ENCODE results near the gene UNCX. TPM values are rescaled to one million over a fixed set of nuclear protein-coding genes. Genes with fewer than 3 reads are reported as not detected.
"Not testable (repeated sequence)": the region's sequence is repeated elsewhere in the genome, so short reads cannot be mapped to it uniquely, and the experiment has no call there.

The UNCX gene
- polyA plus RNA-seq, 1 donor, result not detected

DNA sequence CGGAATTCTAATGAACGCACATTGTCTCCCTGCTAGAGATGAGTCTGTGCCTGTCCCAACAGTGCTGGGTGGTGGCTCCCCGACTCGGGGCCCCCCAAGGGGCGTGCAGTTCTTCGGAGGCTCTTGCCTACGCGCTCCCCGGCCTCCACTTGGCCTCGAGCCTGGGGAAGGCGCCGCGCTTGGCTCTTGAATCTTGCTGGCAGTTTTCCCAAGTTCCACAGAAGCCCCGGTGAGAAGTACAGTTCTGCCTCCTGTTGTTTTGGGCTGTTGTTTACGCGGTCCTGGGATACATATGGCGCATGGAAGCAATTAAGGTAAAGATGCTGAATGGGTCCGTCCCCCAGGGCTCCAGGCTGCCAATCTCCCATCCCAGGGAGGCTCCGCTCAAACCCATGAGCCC is 32.6 kb upstream of the UNCX start:
- no peaks in the 10 kb centered on the region for H3K9me3 ChIP-seq (ENCODE audit: control insufficient read depth, low read depth, low read length)
- no peaks in the 10 kb centered on the region for H3K4me1 ChIP-seq (ENCODE audit: control insufficient read depth, insufficient read depth, low read length)
- no peak for DNase-seq
- no CpG with 5 or more reads among the region's 19 CpGs for WGBS (ENCODE audit: insufficient coverage, low lambda C conversion rate)
- H3K27me3 ChIP-seq (ENCODE audit: control insufficient read depth, insufficient read depth, low read length), result peaks cover 11% of the 10 kb centered on the region
- no peaks in the 10 kb centered on the region for H3K36me3 ChIP-seq (ENCODE audit: control insufficient read depth, insufficient read depth, low read length)
- no peak overlapping the region for H3K4me3 ChIP-seq (ENCODE audit: low read length)
- H3K27ac ChIP-seq (ENCODE audit: low read length), result no peak overlapping the region

DNA sequence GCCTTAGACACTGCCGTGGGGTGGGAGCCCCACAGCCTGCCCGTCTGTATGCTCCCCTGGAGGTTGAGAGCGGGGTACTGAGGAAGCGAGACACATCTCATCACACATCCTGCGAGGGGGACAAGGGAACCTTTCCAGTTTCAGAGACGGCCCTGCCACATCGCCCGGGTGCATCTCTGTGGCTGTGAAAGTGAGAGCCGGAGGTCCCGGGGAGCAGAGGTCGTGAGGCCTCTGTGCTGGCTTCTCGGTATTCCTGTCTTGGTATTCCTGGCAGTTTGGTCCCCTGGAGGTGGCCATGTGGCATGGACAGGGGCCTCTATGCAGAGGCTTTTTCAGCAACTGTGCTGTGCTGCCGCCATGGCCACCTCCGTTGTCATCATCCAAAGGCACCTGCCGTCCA is 30.8 kb upstream of the UNCX start:
- H3K36me3 ChIP-seq (ENCODE audit: control insufficient read depth, insufficient read depth, low read length), result no peaks in the 10 kb centered on the region
- no peak overlapping the region for H3K27ac ChIP-seq (ENCODE audit: low read length)
- no peak overlapping the region for H3K4me3 ChIP-seq (ENCODE audit: low read length)
- 87% methylated on average over 3 of the region's 15 CpGs for WGBS (ENCODE audit: insufficient coverage, low lambda C conversion rate)
- H3K9me3 ChIP-seq (ENCODE audit: control insufficient read depth, low read depth, low read length), result no peaks in the 10 kb centered on the region
- peaks cover 6% of the 10 kb centered on the region for H3K27me3 ChIP-seq (ENCODE audit: control insufficient read depth, insufficient read depth, low read length)
- no peaks in the 10 kb centered on the region for H3K4me1 ChIP-seq (ENCODE audit: control insufficient read depth, insufficient read depth, low read length)
- no peak for DNase-seq

DNA sequence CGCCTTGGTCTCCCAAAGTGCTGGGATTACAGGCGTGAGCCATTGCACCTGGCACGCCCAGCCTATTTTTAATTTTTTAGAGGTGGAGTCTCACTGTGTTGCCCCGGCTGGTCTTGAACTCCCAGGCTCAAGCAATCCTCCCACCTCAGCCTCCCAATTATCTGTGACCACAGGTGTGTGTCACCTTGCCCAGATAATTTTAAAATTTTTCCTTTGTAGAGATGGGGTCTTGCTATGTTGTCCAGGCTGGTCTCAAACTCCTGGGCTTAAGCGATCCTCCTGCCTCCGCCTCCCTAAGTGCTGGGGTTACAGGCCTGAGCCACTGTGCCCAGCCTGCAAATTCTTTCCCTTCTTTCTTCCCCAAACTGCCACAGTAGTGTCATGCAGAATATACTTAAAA is 29.8 kb upstream of the UNCX start:
- not testable (repeated sequence) for H3K27me3 ChIP-seq (ENCODE audit: control insufficient read depth, insufficient read depth, low read length); H3K36me3 ChIP-seq (ENCODE audit: control insufficient read depth, insufficient read depth, low read length); H3K27ac ChIP-seq (ENCODE audit: low read length); DNase-seq; H3K9me3 ChIP-seq (ENCODE audit: control insufficient read depth, low read depth, low read length); H3K4me3 ChIP-seq (ENCODE audit: low read length); H3K4me1 ChIP-seq (ENCODE audit: control insufficient read depth, insufficient read depth, low read length)
- WGBS (ENCODE audit: insufficient coverage, low lambda C conversion rate), result 92% methylated on average over 2 of the region's 6 CpGs

DNA sequence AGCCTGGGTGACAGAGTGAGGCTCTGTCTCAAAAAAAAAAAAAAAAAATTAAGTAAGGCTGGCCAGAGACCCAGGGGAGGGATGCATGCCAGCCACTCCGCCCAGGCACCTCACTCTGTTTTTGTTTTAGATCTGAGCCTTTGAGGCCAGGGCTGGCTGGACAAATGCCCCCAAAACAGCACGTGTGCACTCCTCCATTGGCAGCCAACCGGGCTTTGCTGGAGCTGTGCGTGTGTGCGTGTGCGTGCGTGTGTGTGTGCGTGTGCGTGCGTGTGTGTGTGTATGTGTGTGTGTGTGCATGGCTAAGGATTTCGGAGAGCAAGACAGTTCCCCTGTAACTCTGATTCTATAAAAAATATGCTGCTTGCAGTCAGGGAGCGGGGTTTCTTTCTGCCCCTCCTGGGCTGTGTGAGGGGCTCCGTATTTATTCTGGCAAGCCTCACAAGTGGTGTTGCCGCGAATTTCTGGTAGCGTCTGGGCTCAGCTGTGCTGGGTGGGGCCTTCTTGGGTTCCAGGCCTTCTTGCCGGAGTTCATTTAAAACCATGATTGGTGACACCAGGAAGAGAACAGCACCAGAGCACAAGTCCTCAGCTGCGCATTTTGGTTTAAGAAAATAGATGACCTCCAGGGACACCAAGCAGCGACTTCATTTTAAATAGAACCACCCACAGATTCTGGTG is 28.1 kb upstream of the UNCX start:
- no peak overlapping the region for H3K27ac ChIP-seq (ENCODE audit: low read length)
- H3K36me3 ChIP-seq (ENCODE audit: control insufficient read depth, insufficient read depth, low read length), result no peaks in the 10 kb centered on the region
- no peak overlapping the region for H3K4me3 ChIP-seq (ENCODE audit: low read length)
- DNase-seq, result no peak
- H3K27me3 ChIP-seq (ENCODE audit: control insufficient read depth, insufficient read depth, low read length), result peaks cover 16% of the 10 kb centered on the region
- WGBS (ENCODE audit: insufficient coverage, low lambda C conversion rate), result 70% methylated on average over 2 of the region's 19 CpGs
- no peaks in the 10 kb centered on the region for H3K4me1 ChIP-seq (ENCODE audit: control insufficient read depth, insufficient read depth, low read length)
- H3K9me3 ChIP-seq (ENCODE audit: control insufficient read depth, low read depth, low read length), result no peaks in the 10 kb centered on the region

DNA sequence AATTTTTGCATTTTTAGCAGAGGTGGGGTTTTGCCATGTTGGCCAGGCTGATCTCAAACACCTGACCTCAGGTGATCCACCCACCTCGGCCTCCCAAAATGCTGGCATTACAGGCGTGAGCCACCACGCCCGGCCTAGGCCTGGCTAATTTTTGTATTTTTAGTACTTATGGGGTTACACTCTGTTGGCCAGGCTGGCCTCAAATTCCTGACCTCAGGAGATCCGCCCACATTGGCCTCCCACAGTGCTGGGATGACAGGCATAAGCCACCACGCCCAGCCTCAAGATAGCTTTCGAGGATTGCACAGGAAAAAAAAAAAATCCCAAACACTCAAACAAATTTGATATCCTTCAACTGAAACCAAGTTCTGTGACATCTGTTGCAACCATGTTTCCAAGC is 26.9 kb upstream of the UNCX start:
- H3K9me3 ChIP-seq (ENCODE audit: control insufficient read depth, low read depth, low read length); H3K27ac ChIP-seq (ENCODE audit: low read length); H3K4me3 ChIP-seq (ENCODE audit: low read length); DNase-seq; H3K4me1 ChIP-seq (ENCODE audit: control insufficient read depth, insufficient read depth, low read length); H3K36me3 ChIP-seq (ENCODE audit: control insufficient read depth, insufficient read depth, low read length): not testable (repeated sequence)
- H3K27me3 ChIP-seq (ENCODE audit: control insufficient read depth, insufficient read depth, low read length), result peaks cover 21% of the 10 kb centered on the region
- no CpG with 5 or more reads among the region's 7 CpGs for WGBS (ENCODE audit: insufficient coverage, low lambda C conversion rate)

DNA sequence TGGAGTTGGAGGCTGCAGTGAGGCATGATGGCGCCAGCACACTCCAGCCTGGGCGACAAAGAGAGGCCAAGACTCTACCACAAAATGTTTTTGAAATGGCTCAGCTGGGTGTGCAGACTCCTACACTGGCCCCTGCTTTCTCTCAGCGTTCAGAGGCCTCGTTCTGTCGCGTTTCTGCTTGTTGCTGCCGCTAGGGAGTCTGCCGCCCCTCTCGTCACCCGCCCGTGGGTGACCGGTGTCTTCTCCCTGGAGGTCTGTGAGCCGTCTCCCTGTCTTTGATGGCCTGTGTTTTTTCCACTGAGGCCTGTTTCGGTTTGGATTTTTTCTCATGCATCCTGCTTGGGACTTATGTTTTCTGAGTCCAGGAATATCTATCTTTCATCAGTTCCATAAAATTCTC is 23.6 kb upstream of the UNCX start:
- no peak for DNase-seq
- no peak overlapping the region for H3K4me3 ChIP-seq (ENCODE audit: low read length)
- H3K36me3 ChIP-seq (ENCODE audit: control insufficient read depth, insufficient read depth, low read length), result no peaks in the 10 kb centered on the region
- peaks cover 36% of the 10 kb centered on the region for H3K27me3 ChIP-seq (ENCODE audit: control insufficient read depth, insufficient read depth, low read length)
- no peaks in the 10 kb centered on the region for H3K9me3 ChIP-seq (ENCODE audit: control insufficient read depth, low read depth, low read length)
- no peak overlapping the region for H3K27ac ChIP-seq (ENCODE audit: low read length)
- WGBS (ENCODE audit: insufficient coverage, low lambda C conversion rate), result no CpG with 5 or more reads among the region's 14 CpGs
- H3K4me1 ChIP-seq (ENCODE audit: control insufficient read depth, insufficient read depth, low read length), result no peaks in the 10 kb centered on the region

DNA sequence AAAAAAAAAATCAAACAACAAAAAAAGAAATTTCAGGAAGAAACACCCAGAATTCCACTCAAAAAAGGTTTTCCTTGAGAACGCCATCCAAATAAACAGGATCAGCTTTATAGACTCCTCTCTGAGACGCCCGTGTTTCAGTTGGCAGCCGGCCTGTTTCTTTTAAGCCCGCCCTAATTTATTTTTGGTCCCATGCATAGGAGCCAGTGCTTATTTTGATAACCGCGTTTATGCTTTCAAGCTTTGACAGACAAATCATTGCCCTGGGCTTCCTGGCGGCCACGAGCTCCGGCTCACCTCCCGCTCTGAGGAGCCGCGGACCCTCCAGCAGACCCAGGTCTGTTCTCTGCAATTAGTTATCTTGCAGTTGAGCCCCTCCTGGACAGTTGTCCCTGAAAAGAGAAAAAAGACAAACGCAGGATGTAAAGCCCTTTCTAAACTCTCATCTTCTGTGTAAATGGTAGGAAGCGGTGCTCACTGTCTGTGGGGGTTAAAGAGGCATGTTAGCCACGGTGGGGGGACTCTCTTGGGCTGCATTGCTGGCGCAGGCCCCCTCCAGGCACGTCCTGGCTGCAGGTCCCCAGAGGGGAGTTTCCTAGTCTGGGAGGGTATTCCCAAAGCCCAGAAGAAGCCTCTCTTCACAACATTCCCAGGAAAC is 22.2 kb upstream of the UNCX start:
- Histone ChIP-seq H3K9me3 (ENCODE audit: control insufficient read depth, low read depth, low read length) (peaks cover 3% of the 10 kb centered on the region), H3K4me1 (ENCODE audit: control insufficient read depth, insufficient read depth, low read length) (no peaks in the 10 kb centered on the region), H3K27ac (ENCODE audit: low read length) (no peak overlapping the region), H3K4me3 (ENCODE audit: low read length) (no peak overlapping the region), H3K36me3 (ENCODE audit: control insufficient read depth, insufficient read depth, low read length) (no peaks in the 10 kb centered on the region), H3K27me3 (ENCODE audit: control insufficient read depth, insufficient read depth, low read length) (peaks cover 43% of the 10 kb centered on the region)
- DNase-seq, result no peak
- WGBS (ENCODE audit: insufficient coverage, low lambda C conversion rate), result 80% methylated on average over 1 of the region's 18 CpGs

DNA sequence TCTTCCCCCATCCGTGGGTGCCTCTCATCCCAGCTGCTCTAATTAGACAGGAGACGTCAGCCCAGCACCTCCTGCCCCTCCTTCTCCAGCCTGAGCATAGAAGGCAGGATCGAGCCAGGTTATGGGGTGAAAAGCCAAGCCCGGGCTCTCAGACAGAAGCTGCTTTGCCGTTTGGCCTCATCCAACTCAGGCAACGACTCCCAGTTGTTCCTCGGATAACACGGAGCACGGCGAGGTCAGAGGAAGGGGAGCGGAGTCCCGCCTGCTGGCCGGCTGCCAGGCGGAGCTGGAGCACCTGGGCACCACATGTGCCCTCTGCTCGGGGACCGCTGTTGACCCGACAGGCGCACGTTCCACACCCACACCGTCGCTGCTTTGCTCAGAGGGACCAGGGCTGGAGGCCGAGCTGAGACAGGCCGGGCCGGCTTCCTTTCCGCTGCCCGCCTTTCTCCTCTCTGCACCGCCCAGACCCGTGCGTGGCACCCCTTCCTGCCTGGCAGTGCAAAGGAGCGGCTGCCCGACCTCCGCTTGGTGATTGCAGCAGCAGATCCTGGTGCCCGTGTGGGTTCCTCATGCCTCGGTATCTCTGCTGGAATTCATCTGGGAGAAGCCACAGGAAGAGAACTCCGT is 21.6 kb upstream of the UNCX start:
- Histone ChIP-seq H3K27ac (ENCODE audit: low read length) (no peak overlapping the region), H3K27me3 (ENCODE audit: control insufficient read depth, insufficient read depth, low read length) (peaks cover 43% of the 10 kb centered on the region), H3K36me3 (ENCODE audit: control insufficient read depth, insufficient read depth, low read length) (no peaks in the 10 kb centered on the region), H3K9me3 (ENCODE audit: control insufficient read depth, low read depth, low read length) (peaks cover 3% of the 10 kb centered on the region), H3K4me3 (ENCODE audit: low read length) (no peak overlapping the region), H3K4me1 (ENCODE audit: control insufficient read depth, insufficient read depth, low read length) (no peaks in the 10 kb centered on the region)
- WGBS (ENCODE audit: insufficient coverage, low lambda C conversion rate), result no CpG with 5 or more reads among the region's 35 CpGs
- DNase-seq, result no peak

DNA sequence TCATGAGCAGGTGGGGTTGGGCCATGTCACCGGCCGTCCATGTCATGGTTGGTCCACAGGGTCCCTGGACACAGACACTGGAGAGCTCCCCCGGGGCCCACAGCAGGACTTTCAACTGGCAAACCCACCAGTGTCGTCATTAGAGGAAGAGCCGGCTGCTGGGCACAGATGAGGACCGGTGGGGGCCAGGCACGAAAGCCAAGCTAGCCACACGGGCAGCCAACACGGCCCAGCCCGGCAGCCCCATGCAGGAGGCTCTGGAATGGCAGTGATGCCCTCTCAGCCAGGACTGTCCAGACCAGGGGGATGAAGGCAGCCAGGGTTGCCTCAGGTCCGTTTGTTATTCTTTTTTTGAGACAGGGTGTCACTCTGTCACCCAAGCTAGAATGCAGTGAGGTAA is 21.1 kb upstream of the UNCX start:
- WGBS (ENCODE audit: insufficient coverage, low lambda C conversion rate), result no CpG with 5 or more reads among the region's 11 CpGs
- Histone ChIP-seq H3K27me3 (ENCODE audit: control insufficient read depth, insufficient read depth, low read length) (peaks cover 43% of the 10 kb centered on the region), H3K4me1 (ENCODE audit: control insufficient read depth, insufficient read depth, low read length) (no peaks in the 10 kb centered on the region), H3K4me3 (ENCODE audit: low read length) (no peak overlapping the region), H3K9me3 (ENCODE audit: control insufficient read depth, low read depth, low read length) (peaks cover 3% of the 10 kb centered on the region), H3K27ac (ENCODE audit: low read length) (no peak overlapping the region), H3K36me3 (ENCODE audit: control insufficient read depth, insufficient read depth, low read length) (no peaks in the 10 kb centered on the region)
- no peak for DNase-seq

DNA sequence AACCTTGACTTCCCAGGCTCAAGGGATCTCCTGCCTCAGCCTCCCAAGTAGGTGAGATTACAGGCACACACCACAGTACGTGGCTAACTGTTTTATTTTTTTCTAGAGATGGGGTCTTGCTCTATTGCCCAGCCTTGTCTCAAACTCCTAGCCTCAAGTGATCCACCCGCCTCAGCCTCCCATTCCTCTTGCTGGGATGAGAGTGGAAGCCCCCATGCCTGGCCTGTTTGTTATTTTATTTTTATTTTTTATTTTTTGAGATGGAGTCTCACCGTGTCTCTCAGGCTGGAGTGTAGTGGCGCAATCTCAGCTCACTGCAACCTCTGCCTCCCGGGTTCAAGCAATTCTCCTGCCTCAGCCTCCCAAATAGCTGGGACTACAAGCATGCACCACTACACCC is 20.6 kb upstream of the UNCX start:
- not testable (repeated sequence) for H3K9me3 ChIP-seq (ENCODE audit: control insufficient read depth, low read depth, low read length); H3K36me3 ChIP-seq (ENCODE audit: control insufficient read depth, insufficient read depth, low read length); H3K27ac ChIP-seq (ENCODE audit: low read length); H3K4me1 ChIP-seq (ENCODE audit: control insufficient read depth, insufficient read depth, low read length); H3K4me3 ChIP-seq (ENCODE audit: low read length); DNase-seq
- peaks cover 43% of the 10 kb centered on the region for H3K27me3 ChIP-seq (ENCODE audit: control insufficient read depth, insufficient read depth, low read length)
- WGBS (ENCODE audit: insufficient coverage, low lambda C conversion rate), result no CpG with 5 or more reads among the region's 5 CpGs
